ENCODE data around the gene CHN1.

CHN1 gene

DNA sequence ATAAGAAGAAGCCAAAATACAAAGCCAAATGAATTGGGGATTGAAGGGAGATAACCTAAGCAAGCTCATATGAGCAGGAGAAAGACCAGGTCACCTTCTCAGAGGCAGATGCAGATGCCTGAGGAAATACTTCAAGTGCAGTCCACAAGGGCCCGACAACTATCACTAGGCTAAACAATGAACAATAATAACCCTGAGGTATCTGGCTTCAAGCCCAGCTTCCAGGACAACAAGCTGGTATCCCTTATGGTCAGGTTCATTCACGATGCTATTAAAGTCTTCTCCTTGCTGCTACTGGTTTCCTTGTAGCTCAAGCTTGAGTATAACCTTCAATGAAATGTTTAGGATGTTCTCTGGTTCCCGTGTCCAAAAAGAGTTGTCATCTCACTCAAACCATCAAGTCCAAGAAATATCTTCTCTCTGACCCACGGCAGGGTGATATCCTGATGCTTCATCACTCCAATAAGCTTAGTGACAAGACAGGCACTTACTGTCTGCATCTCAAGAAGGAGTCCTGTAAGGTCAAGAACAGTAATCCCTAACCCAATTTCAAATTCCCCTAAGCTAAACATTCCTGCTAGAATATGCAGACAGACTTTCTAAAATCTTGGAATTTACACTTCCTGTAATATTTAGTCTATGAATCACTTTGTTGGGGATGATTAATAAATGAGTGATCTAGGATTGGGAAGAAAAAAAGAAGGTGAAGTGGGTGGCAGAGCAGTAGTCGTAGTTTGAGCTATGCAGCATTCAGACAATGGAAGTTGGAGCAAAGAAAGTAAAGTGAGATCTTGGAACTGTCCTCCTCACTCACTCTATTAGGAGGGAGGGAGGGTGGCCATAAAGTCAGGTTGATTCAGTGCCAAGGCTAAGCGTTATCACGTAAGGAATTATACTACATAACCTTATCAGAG, 33.1 kb downstream of the CHN1 start:
- DNase-seq (ENCODE audit: low spot score): no peak

DNA sequence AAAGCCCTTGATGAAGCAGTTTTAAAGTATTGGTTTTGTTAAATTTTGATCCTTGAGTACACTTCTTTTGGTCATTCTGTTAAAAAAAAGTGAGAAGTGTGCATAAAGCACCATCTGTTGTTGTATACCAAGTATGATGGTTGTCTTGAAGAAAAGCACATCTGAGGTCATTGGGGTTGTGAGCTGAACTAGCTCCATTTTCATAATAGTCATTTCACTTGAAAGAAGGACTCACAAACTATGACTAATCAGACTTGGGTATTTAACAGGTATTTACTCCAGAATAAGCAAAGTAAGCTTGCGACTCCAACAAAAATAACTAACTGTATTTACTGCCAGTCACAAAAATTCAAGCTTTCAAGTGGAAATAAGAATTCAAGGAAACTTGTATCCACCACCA, 35.1 kb downstream of the CHN1 start:
- DNase-seq (ENCODE audit: low spot score): no peak

DNA sequence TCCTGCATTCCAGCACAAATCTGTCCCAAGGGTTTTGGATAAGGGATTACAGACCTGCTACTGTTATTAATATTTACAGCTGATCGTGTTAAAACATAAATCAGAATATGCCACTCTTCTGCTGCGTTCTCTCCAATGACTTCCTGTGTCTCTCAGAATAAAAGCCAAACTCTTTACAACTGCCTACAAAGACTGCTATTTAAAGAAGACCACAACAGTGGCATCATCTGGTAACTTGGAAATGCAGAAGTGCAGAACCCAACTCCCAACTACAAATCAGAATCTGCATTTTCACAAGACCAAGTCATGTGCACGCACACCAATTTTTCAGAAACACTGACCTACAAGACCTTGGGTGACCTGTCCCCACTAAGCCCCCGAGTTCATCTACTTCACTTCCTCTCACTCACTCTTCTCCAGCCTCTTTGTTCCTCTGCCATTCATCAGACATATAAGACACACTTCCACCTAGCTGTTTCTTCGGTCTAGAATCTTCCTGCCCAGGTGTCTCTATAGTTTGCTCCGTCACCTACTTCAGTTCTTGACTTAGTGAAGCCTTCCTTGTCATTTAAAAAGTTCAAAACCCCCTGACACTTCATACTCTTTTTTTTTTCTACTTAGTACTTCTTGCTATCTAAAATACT, 36.0 kb downstream of the CHN1 start:
- DNase-seq (ENCODE audit: low spot score): no peak

DNA sequence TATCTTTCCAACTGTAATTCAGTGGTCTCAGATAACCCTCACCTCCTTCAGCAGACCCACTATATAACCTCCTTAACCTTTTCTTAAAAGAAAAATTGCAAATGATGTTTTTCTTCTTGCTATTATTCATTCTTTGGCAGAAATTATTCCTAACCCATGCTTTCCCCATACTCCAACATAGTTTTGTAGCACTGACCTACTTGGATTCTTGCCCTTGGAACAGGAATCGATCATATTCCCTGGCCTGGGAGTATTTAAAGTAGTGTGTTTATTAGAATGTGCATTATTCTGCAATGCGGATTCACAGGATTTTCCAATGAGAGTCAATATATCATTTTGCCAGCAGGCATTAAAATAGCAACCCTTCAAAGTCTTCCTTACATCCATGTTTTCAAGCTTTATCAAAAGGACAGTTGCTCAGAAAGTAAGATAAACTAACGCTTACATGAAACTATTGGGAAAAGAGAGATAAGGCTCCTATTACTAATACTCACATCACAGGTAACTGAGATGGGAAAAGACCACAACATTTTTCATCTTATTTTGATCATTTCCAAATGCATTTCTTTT, 37.4 kb downstream of the CHN1 start:
- no peak for DNase-seq (ENCODE audit: low spot score)

DNA sequence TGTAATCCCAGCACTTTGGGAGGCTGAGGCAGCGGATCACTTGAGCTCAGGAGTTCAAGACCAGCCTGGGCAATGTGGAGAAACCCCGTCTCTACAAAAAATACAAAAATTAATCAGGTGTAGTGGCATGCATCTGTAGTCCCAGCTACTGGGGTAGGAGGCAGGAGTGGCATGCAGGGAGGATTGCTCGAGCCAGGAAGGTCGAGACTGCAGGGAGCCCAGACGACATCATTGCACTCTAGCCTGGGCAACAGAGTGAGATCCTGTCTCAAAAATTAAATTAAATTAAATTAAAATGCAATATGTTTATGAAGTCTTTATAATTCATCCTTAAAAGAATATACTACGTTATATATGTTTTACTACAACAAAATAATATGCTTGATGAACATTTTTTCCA, 38.1 kb downstream of the CHN1 start:
- no peak for DNase-seq (ENCODE audit: low spot score)

DNA sequence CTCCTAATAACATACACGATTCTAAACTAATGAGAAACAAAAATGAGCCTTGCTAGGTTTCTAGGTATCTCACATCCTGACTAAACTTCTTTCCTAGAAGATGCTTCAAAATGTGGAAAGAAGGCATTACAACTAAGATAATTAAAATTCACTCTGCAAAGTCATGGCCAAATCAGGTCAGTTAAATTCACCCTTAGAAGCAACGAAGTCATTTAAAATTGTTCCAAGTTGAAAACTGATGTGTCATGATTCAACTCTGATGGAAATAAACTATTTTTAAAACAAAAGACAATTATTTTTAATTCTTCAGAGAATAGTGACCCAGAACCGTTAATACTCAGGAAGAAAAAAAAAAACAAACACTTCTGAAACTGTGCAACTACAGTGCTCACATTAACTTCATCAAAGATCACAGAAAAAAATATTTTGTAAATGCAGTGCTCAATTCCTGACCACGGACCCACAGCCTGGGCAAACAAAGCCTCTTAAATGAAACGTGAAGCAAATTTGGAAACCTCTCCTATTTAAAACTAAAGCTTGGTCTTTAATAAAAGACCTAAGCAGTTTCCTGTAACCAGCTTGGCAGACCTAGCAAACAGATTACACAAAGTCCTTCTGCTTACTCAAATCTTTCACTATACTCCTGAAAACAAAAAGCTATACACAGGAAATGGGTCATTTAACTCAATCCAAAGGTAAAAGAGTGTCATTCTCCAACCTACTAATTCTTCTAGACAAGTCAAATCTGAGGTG, 39.0 kb downstream of the CHN1 start:
- no peak for DNase-seq (ENCODE audit: low spot score)

DNA sequence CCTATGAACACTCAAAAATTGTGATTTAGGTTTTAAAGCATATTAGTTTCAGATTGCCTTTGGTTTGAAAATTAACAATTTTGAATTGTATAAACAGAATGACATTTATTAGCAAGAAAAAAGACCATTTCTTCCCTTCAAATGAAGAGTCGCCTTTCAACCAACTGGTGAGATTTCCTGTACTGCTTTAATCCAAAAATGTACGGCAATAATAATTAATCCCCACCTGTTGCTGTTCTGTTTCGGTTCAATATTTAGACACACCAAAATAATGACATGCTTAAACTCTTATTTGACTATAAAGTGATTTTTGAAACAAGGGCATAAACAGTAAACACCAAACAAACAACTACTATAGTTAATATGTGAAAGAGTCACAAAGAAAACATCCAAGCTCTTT, 39.6 kb downstream of the CHN1 start:
- DNase-seq (ENCODE audit: low spot score): no peak

DNA sequence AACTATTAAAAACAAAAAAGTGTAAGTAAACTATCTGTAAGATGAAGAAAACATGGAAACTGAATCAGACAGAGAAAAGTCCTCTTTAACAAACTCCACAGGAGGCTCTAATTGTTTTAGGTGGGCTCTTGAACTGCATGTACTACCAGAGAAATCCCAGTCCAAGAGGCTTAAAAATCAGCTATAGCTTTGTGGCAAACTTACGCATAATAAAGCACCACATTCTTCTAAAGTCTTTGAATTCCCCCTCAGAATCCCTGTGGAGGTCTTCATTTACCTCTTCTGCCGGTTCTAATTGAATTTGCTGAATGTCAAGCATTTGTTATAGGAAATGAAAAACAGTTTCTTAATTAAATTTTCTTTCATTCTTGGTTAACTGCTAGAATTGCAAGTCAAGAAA, 40.8 kb downstream of the CHN1 start:
- no peak for DNase-seq (ENCODE audit: low spot score)

DNA sequence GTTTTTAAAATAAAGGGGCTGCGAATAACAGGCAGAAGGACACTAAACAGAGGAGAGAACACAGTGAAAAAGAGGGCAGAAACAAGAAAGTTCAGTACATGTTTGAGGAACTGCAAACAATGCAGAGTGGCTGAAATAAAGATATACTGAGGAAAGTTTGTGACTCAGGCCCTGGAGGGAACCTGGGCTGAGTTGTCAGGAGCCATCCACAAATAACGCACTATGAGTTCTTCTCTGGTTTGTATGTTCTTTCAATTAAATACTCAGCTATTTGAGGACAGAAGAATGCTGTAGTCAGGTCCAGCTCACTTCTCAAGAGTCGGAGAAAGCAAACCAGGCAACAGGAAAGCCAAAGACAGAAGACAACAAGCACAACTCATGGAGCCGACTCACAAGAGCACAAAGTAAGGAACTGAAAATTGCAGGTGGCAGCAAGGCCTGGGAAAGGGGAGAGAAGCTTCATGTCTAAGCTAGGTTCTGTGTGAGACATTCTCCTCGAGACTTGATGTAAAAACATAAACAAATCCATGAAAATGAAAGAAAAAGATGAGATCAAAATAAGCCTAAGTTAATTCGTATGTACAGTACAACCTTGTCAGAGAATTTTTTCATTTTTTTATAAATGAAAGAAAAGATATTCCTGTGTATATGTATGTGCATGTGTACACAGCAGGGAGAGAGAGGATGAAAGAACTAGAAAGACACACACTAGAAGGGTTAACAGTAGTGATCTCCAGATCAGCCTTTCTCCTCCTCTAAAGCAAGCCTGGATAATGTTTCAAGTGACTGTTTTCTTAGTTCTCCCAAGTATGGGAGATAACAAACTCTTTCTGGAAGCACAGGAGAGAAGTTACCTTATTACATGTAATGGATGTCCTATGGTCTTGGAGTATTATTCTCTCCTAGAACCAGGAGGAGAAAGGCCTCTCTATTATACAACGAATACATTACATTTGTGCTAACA, 41.5 kb downstream of the CHN1 start:
- no peak for DNase-seq (ENCODE audit: low spot score)

DNA sequence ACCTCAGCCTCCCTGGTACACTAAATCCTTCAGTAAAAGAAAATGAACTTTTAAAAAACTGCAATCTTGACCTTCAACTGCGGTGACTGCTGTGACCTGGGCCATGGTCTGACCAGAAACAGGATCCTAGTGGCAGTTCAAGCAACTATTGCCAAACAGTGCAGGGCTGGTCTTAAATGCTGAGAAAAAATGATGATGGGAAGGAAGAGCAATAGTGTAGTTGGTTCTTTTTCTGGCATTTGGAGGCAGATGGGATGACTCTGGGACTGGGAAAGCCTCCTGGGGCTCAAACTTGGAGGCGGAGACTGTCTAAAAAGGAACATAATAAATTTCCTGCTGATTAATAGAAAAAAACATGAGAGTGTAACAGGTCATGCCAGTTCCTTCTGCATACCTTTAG, 45.4 kb downstream of the CHN1 start:
- DNase-seq (ENCODE audit: low spot score): no peak

DNA sequence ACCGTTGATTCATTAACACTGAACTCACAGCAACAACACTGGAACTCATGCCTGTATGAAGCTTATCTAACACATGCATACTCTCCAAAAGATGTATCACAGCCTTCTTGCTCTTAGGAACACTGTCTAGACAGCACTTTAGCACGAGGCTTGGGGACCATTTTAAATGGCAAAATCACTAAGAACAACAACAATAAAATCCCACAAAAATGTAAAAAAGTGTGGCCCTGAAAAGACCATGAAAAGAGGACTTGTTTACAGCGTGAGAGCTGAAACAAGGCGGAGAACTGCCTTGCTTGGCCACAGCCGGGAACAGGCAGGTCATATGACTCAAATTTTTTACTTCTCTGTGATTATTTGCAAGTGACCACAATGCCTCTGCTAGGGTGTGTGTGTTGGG, 48.1 kb downstream of the CHN1 start:
- peak; percentile 41 for DNase-seq (ENCODE audit: low spot score)

DNA sequence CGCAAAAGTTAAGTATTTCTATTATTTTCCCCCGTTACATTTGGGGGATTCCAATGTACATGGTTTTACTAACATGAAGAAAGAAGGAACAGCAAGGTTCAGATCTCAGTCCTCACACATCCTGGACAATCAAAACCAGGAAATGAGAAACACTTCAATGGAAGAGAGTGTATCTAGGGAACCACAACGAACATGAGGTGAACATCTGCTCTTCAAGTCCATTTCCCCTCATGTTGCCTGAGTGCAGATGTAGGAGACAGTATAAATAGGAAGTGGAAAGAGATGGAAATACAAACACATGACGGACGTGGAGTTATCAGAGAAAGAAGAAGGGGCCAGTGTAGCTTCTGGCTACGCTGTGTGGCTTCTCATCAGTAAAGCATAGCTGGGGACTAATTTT, 52.6 kb downstream of the CHN1 start:
- DNase-seq (ENCODE audit: low spot score): no peak

DNA sequence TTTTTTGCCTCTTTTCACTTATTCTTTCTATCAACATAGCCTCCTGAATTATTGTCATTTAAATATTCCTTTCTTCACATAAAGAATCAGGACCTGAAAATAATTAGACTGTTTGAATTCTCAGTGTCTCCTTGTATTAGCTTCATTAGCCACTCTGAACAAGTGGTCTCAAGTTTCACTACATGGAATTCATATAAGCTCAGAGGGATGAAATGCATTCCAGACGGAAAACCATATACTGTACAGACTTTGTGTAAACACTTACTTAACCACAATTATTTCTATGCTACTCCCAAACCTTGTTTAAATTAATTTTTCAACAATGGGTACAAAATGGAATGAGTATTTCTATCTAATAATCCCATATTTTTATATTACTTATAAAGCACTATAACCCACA, 53.4 kb downstream of the CHN1 start:
- DNase-seq (ENCODE audit: low spot score): peak; percentile 63

DNA sequence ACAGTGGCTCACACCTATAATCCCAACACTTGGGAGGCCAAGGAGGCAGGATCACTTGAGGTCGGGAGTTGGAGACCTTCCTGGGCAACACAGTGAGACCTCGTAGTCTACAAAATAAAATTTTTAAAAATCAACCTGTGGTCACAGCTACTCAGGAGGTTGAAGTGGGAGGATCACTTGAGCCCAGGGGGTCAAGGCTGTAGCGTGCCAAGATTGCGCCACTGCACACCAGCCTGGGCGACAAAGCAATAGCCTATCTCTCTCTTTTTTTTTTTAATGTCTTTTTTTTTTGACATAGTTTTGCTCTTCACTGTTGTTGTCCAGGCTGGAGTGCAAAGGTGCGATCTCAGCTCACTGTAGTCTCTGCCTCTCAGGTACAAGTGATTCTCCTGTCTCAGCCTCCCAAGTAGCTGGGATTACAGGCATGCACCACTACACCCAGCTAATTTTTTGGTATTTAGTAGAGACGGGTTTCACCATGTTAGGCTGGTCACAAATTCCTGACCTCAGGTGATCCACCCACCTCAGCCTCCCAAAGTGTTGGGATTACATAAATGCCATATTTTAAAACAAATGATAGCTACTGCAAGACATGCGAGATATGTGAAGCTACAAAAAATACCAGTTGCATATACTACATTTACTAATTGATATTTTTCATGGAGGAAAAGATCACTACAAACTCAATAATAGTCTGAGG, 55.0 kb downstream of the CHN1 start:
- no peak for DNase-seq (ENCODE audit: low spot score)

DNA sequence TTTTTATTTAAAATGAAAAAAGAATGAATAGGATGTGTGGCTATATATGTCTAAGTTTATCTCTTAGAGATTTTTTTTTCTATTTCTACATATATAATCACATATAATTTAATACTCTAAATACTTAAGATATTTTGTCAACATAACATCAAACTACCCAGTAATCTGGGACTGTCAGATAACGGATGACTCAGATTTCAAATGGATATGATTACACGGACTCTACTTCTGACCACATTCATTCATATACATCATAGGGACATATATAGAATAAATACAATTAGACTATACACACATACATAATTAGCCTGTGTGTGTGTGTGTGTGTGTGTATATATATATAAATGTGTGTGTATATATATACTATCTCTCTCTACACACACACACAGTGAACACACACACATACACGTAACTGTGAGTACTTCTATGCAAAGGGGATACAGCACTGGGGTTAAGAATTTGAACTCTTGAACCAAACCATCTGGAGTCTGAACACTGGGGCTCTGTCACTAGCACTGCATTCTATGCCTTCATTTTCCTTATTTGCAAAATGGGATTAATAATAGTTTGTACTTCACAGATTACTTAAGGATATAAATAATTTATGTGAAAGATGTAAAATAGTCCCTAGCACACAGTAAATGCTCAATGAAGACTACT, 59.5 kb downstream of the CHN1 start:
- DNase-seq (ENCODE audit: low spot score): no peak

DNA sequence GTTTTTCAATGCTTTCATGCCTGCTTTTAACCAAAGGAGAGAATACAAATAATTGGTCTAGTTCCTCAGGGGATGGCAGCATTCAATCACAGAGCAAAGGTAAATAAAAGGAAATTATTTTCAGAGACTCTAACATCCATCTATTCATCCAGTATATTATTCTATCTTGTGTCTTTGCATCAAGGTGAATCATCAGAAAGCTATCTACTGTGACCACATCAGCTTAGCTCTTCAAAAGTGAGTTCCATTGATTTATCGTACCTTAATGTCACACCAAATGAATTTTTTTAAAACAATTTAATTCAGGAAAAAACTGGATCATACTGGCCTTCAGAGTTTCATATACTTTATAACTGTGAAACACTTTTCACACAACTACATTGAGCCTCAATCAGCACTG, 66.1 kb downstream of the CHN1 start:
- peak; percentile 73 for DNase-seq (ENCODE audit: low spot score)

DNA sequence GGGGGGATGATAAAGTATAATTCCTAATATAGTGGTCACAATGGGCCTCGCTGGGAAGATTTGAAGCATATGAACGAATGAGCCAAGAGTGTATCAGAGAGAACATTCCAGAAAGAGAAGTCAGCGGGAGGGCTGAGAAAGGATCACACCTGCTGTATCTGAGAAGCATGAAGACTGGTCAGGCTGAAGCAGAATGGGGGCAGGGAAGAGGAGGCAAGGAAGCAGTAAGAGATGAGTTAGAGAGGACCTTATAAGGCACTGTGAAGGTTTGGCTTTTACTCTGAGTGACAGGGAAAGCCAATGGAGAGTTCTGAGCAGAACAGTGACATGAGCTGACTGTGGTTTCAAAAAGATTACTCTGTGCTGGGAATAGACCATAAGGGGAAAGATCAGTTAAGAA, 73.5 kb downstream of the CHN1 start:
- DNase-seq (ENCODE audit: low spot score): no peak

DNA sequence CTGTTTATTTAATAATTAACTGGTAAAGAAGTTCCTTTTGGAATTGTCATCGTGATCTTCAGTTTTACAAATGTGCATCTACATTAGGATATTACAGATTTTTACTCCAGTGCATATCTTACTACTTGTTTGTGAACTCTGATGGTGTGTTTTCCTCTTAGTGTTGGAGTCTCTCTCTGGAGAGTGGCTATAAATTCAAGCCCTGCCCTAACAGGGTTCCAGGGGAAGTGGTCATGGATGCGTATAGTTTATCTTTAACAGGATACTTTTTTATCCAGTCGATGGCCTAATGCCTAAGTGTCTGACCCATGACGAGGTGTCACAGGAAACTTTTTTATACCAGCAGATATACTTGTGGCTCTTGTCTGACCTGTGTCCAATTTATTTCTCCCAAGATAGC, 75.4 kb downstream of the CHN1 start:
- DNase-seq (ENCODE audit: low spot score): no peak

DNA sequence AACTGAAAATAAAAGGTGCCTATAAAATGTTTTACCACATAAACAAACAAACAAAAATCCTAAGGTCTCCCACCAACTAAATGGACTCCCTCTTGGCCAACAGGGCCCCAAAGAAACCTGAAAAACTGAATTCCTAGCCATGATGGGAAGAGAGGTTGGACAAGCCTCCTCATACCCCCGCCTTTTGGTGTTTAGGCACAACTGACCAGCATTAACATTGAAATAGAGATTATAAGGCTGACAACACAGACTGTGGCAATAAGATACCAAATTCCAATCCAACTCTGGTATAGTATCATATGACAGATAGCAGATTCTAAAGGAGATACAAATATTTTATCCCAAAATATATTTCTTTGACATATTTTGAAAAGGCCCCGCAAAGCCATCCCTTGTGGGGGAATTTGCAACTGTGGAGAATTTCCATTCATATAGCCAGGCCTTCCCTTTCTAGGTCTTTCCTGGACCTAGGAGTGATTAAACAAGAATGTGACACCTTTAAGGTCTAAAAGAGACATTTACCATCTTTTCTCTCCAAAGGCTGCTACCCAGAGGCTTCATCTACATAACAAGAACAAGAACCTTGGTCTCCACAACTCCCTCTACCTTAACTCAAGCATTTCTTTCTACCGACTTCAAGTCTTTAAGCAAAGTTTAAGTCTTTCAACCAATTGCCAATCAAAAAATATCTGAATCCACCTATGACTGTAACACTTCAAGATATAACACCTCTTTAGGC, 80.0 kb downstream of the CHN1 start:
- no peak for DNase-seq (ENCODE audit: low spot score)
